ENCODE measurements around the gene QSOX1. TPM values are rescaled to one million over a fixed set of nuclear protein-coding genes. Genes with fewer than 3 reads are reported as not detected.

Gene QSOX1
- total RNA-seq, 1 donor from 2014 or later: 100 TPM

DNA sequence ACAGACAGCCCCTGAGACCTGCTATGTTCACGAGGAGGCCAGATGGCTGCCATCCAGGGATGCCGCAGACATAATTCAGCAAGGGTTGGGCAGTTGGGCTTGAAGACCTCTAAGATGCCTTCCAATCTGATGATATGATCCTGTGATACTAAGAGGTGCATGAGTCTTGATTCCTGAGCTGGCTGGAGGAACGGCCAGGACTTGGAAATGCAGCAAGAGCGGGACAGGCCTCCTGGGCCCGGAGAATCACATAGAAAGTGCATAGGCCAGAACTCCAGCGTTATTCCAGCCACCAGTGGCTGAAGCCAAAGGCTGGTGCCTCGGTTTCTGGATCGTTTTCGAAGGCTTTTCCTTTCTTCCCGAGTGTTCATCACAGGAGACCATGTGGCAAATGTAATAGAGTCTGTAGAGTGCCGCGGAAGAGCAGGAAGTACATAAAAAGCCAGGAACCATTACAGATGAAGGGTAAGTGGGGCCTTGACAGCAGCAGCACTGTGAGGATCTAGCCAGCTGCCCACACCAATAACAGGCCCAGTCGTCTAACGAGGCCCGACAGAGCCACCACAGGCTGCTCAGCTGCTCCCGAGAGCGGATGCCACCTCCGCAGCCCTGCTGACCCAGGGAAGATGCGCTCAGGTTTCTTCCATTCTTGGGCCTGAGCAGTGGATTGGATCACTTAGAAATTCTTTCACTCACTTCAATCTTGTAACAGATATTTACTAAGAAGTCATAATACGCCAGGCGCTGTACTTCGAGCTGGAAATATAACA lies 61.4 kb downstream of the QSOX1 start:
- DNase-seq: no peak

DNA sequence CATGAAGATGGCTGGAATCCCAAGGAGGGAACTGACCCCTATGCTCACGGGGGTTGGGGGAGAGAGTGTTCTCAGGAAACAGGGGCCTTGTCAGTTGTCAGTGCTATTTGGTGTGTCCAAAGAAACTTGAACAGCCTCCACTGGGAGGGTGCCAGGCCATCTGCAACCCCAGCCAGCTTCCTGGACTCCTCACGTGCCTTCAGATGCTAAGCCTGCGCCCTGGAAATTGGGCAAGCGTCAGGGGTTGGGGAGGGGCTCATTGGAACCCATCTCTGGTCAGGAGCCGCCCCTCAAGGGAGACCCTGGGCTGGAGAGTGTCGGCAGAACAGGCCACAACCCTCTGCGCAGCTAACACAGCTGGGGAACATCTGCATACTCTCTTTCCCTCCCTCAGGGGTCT lies 62.3 kb downstream of the QSOX1 start:
- DNase-seq: no peak

DNA sequence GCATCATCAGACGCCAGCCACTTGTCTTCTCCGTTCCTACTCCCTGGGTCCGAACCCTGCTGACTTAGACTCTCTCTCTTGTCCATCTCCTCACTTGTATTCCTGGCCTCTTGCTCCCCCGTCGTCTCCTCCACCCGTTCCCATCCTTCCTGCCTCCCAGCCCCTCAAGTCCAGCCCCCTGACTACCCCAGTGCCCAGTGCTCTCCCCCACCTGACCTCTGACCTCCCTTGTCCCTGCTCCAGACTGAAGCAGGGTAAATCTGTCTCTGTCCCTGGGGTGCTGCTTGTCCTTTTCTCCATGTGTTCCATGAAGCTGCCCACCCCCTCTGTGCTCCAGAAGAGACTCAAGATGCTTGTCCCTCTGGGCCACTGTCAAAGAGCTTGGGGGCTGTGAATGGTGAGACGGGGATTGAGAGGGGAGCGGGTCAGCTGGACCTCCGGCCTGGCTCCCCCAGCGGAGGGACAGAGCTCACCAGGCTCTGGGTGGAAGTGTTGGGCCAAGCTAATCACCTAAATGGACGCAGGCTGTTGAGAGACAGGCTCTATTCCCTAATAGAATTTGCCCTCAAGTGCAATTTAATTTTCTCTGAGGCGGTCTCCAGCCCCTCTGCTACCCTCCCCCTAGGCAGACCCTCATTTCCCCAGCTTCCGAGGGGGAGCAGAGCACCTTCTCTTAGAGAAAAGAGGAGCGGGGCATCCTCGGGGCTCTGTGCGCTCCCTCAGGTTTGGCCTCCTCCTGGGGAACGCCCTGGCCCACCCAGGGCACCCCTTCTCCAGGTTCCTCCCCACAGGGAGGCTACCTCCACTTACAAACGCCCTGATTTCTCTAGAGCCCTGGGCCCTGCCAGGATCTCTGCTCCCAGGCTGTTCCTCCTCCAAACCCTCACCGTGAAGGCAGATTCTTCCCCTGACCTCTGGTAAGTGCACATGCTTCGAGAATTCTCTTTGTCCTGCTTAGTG lies 64.4 kb downstream of the QSOX1 start:
- no peak for DNase-seq

DNA sequence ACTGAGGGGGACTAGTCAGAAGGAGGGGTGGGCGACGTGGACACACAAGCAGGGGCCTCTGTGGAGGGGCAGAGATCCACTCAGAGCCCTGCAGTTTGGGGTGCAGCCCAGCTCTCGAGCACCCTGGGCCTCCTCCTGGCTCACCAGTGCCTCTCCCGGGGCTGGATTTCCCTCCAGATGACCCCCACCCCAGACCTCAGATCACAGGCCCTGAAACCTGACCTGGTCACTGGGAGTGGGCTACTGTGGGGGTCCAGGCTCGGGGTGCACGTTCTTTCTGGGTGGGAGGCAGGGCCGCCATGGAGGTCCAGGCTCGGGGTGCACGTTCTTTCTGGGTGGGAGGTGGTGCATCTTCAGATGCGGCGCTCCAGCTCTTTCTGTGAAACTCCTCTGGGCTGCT lies 65.1 kb downstream of the QSOX1 start:
- DNase-seq: no peak

DNA sequence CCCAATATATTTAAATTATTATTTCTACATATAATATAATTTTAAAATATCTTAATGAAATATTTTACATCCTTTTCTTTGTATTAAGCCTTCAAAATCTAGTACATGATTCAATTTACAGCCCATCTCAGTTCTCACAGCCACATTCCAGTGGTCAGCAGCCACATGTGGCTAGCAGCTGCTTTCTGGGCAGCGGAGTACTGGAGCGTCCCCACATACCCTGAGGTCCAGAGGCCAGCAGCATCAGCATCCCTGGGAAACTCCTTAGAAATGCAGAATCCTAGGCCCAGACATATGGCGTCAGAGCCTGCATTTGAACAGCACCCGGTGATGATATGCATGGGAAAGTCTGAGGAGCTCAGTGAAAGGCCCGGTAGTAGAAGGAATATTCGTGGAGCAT lies 66.8 kb downstream of the QSOX1 start:
- no peak for DNase-seq

DNA sequence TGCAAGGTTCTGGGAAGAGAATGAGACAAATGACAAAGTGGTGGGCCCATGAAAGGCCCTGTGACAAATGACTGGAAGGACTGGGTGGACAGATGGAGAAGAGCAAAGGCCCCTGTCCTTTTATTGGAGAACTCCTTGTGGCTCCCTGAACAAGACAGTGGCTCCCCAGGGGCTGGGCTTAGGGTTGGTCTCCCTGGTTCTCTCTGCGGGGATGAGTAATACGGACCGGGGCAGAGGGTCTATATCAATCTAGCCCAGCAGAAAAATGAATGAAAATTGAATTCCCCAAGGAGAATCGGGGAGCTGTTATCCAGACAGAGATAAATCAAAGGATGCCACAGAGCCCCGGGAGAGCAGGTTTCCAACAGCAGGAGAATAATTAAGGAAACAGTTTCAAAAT lies 70.2 kb downstream of the QSOX1 start:
- DNase-seq: no peak

DNA sequence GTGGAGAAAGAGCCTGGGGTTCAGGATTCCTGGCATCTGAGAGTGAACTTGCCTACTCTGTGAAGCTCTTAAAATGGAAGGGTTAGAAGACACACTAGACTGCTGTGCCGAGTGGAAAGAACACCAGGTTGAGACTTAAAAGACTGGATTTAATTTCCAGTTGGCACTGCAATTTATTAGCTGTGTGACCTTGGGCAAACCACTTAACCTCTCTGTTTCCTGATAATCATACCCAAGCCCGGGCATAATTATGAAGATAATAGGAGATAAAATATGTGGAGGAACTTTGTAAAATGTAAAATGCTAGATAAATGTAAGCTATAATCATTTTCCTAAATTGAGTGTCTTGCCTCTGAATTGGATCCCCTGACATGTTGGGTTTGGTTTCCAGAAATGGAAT lies 70.7 kb downstream of the QSOX1 start:
- DNase-seq: no peak

DNA sequence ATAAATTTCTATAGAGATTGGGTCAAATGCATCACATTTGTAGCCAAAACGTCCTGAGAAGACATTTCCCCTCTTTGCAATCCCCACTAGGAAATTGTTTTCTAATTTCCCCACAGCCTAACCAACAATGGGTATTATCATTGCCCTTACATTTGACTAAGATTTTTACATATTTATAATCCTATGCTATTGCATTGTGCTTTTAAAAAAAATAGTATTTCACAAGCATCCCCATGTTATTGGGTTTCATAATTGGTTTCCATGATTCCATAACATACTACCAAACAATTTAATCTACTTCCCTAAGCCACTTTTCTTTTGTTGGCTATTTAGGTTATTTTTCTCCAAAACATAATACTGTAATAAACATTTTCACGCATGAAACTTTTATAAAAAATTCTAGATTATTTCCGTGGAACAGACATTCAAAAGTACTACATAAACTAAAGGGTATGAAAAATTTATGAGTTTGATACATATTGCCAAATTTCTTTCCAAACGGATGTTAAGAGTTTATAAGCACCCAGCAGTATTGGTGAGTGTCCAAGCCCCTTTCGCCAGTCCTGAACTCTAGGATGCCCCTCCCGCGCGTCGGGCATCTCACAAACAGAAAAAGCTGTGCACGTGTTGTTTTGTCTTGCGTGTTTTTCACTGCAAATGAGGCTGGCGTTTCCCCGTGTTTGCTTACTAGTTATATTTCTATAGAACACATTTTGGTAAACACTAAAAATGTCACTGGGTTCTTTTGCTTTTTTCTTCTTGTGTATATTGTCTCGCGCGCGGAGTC lies 73.4 kb downstream of the QSOX1 start:
- no peak for DNase-seq

DNA sequence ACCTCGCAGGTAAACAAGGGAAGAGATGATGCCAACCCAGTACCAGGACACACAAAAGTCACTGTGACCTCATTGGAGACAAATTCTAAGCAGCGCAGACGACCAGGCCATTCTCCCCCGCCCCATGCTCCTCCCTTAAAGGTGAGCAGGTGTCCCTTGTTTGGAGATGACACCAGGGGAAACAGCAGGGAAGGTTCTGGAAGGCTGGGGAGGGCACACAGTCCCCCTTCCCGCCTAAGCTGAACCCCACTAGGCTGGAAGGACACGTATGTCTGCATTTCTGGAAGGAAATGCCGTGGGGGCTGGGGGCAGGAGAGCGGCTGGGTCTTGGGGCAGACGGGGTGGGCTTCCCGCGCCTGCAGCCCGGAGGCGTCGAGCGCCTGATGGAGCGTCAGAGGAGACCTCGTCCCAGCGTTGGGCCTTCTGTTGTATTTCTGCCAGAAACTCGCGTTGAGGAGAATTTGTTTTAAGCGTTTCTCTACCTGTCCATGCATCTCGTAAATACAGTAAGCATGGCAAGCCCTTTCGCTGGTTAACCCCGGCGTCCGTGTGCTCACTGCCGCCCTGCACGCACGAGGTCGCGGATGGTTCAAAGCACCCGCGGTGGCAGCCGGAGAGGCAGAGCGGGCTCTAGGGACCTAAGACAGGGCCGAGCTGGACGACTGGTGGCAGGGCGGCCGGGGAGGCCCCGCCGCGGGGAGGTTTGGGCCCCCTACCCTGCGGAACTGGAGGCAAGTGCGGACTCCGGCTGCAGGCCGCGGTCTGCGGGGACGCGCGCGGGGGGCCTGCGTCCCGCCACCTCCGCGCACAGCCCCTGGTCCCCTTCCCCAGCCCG lies 74.2 kb downstream of the QSOX1 start:
- no peak for DNase-seq

DNA sequence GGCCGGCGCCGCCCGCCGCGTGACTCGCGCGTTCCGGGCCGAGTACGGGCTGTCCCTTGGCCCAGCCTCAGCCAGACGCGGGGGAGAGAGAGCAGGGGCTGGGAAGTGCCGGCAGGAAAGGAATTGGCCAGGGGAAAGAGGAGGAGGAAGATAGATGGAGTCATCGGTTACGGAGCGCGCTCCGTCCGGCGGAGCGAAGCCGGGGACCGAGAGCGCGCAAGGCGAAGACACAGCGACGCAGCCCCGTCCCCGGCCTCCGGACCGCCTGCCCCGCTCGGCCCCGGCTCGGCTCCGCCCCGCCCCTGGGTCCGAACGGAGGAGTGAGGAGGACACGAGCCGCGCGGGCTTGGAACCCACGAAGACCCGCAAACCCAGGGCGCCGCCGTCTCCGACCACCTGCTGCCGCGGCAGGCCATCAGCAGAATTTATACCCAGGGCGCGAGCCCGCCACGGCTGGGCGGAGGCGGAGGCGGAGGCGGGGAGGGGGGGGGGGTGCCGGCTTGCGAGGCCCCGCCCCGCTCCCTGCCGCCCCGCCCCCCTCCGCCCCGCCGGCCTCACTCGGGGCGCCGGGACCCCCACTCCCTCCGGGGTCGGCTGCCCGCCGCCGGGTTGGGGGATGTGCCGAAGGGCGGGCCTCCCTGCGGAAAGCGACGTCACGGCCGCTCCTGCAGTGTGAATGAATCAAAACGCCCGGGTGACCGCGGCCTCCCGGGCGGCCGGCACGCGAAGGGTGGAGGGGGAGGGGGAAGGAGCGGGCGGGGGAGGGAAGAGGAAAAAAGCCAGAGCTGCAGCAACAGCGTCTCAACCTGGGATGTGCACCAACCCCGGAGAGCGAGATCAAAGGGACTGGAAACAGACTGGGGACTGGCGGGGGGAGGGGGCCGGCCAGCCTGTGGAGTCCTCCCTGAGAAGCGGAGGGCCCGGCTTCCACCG lies 75.1 kb downstream of the QSOX1 start, which contains the start of gene LHX4:
LHX4 (plus strand) TSS at position 782 of the 933 bp plus-strand sequence. CDS start 266 bp downstream, outside the sequence.
- DNase-seq: peak; percentile 47

DNA sequence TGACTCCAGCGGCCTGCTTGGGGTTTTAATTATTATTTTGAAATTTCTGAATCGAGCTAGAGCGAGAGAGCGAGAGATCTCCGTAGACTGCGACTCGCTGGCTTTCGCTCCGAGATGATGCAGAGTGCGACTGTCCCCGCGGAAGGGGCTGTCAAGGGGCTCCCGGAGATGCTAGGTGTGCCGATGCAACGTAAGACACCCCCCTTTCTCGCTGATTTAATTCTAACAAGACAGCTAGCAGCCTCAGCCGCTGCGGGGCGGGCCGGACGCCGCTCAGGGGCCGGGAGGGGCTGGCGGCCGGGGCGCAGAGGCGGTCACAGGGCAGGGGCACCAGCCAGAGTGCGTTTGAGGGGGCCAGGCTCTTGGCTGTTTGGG lies 75.7 kb downstream of the QSOX1 start:
- no peak for DNase-seq

DNA sequence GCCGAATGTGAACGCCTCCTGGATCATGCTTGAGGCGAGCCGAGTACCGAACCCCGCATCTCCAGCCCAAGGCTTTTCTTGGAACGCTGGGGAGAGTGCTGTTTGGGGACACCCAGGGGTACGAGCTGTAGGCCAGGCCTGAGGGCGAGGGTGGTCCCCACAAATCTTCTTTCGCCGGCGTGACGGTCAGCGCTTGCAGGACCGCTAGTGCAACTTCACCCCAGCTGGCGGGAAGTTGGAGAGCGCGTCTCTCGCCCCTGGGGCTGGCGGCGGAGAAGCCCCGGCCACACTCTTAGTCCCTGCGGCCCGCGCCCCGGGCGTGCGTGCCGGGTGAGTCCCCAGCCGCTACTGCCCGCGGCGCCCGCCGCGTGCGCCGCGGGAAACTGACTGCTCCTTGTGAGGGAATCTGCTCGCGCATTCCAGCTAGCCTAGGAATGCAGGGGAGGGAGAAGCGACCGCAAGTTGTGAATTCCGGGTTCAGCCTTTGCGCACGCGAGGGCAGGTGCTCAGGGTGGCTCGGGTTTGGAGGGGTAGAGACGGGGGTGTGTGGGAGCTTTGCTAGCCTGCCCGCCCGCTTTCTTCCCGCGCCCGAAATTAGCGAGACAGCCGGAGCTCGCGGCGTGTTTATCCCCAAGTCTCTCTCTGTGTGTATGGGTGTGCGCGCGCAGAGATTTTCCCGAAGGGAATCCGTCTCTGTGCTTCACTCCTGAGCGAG lies 76.3 kb downstream of the QSOX1 start:
- DNase-seq: peak; percentile 46

DNA sequence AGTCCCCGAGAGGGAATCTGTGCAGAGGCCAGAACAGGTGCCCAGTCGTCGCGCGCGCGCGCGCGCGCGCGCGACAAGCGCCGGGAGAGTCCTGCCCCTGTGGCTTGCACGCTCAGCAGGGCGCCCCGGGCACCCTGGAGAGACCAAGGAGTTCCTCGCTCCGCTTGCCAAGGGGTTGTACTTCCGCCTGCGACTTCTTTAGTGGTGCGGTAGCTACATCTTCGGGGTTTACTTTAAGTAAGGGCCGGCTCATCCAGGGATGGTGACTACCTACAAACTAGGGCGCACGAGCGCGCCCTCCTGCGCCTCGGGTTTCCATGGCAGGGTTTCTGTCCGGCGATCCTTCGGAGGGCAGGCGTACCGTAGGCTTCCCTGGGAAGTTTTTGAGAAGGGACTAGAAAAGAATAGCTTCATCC lies 76.8 kb downstream of the QSOX1 start:
- DNase-seq: peak; percentile 57

DNA sequence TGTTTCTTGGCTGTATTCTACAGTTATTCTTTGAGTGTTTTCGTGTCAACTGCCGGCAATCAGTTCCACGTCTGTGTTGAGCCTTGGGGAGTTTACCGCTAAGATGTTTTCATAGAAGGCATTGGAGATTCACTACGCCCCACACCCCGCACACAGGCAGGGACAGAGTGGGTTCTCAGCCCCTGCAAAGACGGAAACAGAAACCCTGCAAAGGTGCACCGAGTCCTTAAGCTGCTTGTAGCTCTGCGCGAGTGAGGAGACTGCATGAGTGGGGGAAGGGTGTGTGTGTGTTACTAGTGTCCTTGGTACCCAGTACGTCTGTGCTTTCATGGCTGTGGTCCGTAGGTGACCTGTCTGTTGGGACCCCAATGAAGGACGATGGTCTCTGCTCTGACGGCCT lies 77.3 kb downstream of the QSOX1 start:
- DNase-seq: no peak

DNA sequence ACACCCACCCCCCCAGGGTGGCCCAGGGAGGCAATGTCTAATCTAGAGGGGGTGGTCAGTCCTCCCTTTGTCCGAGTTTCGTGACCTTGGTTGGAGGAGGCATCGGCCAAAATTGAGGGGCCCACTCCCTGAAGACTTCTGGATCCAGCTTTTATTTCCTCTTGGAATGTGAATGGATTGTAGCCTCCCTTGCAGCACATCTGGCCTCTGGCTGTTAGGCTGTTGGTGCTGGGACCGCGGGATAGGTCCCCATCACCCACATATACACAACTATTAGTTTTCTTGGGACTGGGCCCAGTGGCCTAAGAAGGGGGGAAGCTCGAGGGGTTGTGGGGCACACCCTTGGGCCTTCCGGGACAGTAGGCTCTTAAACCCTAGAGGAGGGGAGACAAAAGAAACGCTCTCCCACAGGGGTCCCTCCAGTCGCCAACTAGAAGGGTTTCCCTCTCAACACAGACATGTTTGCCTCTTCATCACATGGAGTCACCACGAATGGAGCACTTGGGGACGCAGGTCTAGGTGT lies 77.9 kb downstream of the QSOX1 start:
- no peak for DNase-seq

DNA sequence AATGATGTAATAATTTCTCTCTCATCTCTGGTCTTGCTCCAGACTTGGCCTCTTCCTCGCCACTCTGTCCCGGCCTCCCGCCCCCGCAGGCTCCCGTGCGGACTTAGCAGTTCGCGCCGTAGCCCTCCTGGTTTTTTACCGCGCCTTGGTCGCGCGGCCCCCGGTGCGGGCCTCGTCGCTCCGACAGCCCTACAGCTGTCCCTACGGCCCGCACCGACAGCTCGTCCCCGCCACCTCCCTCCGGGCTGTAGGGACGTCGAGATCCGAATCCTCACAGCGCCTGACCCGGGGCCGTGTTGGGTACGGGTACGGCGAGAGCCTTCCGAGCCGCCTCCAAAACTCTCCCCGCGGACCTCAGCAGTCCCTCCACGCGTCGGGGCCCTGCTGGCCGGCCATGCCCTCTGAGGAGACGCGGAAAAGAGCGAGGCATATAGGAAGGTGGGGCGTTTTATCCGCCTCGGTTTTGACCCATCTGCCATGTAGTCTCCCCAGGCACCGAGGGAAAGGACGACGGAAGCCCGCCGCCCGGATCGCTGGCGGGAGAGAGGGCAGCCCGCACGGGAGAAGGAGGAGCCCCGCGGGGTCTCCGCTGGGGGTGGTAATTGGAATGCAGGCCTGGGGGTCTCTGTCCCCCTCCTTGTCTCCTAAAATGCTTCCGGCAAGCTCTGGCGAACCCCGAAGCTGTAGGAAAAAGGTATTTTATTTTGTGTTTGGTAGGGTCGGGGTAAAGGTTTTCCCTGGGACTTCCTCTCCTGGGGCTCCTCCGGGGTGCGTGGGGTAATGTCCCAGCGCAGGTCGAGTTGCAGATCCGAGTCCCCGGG lies 78.7 kb downstream of the QSOX1 start:
- DNase-seq: no peak

DNA sequence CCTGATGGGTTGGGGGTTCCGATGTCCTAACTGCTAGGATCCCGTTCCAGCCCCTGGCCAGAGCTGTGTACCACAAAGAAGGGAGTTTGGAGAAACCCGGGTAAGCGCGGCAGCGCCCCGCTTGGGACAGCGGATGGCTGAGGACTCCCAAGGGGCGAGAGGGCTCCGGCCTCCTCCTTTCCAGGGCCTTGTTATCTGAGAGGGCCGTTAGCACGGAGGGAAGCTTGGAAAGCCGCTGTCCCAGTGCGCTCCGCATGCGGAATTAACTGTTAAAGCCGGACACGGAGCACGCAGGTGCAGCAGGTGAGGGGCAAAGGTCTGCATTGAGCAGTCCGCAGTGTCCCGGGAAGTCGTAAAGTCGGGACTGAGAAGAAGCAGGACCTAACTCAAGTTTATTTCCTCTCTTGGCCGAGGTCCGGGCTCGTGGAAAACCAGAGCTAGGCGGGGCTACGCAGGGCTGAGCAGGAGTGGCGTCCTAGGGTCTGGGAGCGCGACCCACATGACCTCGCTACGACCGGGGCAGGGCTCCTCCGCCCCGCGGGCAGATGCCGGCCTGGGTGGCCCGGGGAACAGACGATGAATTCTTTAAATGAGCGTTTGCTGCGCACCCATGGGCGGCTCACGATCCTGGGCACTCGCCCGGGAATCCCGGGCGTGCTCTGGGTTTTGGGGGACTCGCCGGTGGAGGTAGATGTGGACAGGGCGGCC lies 79.9 kb downstream of the QSOX1 start:
- no peak for DNase-seq

DNA sequence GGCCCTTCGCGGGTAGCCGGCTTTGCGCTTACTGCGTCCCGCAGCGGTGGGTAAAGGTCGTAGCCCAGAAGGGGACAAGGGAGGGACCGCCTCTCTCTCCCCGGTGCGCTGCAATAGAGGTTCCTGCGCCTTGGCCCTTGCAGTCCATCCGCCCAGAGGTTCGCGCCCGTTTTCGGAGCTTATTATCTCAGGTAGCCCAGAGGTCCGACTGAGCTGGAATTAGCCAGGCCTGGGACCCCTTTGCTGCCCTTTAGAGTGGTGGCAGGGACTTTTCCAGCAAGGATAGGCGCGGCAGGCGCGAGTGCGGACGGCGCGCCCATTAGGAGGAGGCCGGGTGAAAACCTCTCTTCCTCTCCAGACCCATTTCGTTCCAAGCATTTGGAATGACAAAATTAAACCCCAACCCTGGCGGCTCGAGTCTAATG lies 80.4 kb downstream of the QSOX1 start:
- no peak for DNase-seq

Data from dermis blood vessel endothelial cell (primary cell).